GM21360 (cell line): Measurements from ENCODE around the gene MIER2.
"Not testable (repeated sequence)": the region's sequence is repeated elsewhere in the genome, so short reads cannot be mapped to it uniquely, and the experiment has no call there.

ENCODE experiments used
- ATAC-seq: cut with Tn5 transposase; IDR thresholded peaks from one replicate; pipeline ENCODE4 v1.9.1; 2021; ENCODE audit warnings: mild to moderate bottlenecking, moderate library complexity; ENCODE audit not compliant: unreplicated experiment

The MIER2 gene

DNA sequence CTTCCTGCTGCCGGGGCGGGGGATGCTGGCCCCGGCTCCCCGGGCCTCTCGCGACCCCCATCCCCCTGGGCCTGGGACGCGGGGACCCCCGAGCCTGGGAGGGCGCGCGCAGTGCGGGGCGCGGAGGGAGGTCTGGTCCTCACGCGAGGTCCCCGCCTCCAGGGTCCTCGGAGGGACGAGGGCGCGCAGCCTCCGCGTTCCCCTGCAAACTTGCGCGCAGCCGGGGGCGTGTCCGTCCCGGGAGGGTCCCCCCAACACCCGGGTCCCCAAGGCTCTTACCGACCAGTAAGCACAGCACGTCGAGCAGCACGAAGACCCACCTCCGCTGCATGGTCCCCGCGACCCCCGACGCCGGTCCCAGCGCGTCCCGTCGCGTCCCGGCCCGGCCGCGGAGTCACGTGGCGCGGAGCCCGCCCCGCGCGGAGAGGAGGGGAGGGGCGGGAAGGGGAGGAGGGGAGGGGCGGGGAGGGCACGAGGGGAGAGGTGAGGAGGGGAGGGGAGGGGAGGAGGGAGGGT, 53.5 kb downstream of the MIER2 start, which contains the start of gene PLPP2:
Gene PLPP2, minus strand, starts transcription at position 398 of the 516 bp plus-strand sequence. Its CDS starts 67 bp downstream, at position 331.
- ATAC-seq: no peak

DNA sequence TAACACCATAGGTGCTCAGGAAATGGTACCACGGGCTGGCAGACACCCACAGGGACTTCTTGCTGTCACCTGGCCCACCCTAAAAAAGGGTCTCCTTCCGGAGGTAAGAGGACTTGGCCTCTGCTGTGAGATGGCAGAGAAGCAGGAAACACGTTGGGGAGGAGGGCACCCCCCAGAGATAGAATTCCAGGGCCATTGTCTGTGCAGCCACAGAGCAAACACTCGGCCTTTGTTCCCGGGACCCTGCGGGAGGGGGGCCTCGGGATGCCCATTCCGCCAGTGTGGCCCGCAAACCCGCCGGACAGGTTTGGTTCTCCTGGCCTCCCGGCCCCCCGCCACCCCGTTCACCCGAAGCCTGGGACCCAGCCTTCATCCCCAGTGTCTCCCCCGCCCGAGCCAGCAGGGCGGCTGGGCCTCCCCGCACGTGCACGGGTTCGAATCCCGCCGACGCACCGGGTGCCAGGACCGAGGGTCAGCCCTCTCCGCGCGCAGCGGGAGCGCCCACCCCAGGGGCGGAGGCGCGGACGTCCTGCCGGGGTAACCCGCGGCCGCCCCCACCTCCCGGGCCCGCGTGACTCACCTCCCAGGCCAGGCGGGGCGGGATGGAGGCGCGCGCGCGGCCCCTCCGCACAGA, 54.1 kb downstream of the MIER2 start:
- ATAC-seq: no peak

- no peak for ATAC-seq
Measured at GRCh38 chr19:289651-290371, 54.8 kb downstream of the MIER2 start.

DNA sequence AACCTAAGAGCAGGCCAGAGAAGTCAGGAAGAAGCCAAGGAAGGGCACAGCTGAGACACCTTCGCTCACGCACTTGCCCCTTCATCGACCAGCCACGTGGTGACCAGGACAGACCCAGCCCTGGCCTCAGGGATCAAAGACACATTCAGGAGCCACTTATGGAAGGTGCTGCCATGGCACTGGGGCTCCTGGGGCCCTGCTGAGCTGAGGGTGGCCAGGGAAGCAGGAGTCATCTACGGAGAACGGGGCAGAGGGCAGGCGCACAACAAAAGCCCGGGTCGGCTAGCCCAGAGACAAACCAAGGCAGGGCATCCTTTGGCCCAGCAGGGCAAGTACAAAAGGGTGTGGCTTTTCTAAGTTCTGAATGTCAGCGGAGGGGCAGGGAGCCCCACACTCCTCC, 55.7 kb downstream of the MIER2 start:
- no peak for ATAC-seq

DNA sequence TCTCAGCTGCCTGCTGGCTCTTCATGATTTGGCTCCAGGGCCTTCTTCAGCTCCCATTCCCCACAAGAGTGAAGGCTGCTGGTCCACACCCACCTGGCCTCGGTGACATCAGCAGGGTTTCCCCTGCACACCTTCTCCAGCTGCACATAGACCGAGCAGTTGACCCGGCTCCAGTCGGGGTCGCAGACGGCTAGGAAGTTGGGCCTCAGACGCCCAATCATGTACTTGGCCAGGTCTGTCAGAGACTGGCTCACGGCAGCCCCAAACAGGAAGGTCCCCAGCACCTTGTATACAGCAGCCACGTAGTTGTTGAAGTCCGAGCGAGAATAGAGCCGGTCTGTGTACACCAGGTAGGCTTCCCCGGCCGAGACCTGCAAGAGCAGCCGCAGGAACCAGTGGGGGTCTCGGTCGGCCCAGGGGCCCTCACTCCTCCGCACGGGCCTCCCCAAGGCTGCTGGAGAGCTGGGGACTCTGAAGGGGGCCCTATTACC, 57.2 kb downstream of the MIER2 start:
- no peak for ATAC-seq

DNA sequence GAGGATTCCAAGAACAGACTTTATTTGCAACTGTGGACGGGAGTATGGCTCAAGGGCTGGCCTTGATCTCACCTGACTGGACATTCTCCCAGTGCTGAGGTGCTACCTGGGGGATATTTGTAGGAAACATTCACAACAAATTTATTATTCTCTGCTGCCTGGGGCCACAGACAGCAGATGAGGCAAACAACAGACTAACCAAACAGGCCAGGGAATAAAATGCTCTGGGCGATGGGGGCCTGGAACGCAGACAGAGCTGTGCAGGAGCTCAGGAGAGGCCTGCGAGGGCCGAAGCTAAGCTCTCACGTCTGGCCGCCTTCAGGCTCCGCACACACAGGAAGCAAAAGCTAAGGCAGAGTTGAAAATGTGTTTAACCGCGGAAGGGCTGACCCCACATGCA, 61.2 kb downstream of the MIER2 start:
- ATAC-seq: no peak

DNA sequence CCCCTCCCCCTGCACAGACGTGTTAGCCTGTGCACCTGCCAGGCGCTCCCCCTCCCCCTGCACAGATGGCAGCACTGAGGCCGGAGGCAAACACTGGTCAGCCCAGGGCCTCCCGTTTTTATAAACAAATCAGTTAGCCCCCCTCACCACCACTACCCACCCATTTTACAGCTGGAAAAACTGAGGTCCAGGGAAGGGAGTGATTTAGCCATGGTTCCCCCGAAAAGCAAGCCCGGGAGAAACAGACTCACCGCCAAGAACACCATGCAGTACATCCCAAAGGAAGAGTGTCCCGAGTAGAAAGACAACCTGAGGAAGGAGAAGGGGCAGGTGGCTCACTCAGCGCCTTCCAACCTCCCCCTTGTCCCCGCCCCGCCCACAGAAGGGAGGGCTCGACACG, 62.1 kb downstream of the MIER2 start:
- ATAC-seq: no peak

DNA sequence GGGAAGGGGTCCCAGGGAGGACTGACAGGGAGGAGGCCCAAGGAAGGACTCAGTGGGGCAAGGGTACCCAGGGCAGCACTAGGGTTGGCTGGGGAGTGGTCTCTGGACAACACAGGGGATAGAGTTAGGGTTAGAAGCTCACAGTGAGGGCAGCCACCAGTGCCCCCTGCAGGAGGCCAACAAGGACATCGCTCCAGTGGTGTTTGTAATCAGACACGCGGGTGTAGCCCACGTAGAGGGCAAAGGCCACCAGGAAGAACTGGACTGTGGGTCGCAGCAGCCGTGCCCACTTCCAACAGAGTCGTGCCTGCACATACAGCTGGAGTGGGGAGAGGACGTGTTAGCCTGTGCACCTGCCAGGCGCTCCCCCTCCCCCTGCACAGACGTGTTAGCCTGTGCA, 62.6 kb downstream of the MIER2 start:
- ATAC-seq: no peak

GRCh38 chr19:281156-281853, 63.3 kb downstream of the MIER2 start:
- no peak for ATAC-seq

GRCh38 chr19:280541-281009, 64.0 kb downstream of the MIER2 start:
- no peak for ATAC-seq

DNA sequence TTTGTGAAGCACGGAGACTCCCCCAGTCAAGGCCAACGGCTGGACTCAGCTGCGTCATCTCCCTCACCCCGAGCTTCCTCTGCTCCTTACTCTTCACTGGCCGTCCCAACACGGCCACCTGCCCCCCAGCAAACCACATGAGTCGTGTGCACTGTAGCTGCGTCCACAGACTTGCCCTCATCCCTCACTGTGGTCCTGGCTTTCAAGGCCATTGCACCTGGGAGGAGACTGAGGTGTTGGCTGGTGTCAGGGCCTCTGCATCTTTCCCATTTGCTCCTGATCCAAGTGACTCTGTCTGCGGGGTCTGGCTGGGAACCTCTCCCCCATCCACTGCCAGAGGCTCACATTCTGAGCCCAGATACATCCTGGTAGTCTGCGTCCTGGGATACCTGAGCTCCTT, 64.9 kb downstream of the MIER2 start:
- no peak for ATAC-seq

- ATAC-seq: no peak
Measured at GRCh38 chr19:279231-279630, 65.4 kb downstream of the MIER2 start.

- no peak for ATAC-seq
Measured at GRCh38 chr19:277581-278165, 66.9 kb downstream of the MIER2 start.

DNA sequence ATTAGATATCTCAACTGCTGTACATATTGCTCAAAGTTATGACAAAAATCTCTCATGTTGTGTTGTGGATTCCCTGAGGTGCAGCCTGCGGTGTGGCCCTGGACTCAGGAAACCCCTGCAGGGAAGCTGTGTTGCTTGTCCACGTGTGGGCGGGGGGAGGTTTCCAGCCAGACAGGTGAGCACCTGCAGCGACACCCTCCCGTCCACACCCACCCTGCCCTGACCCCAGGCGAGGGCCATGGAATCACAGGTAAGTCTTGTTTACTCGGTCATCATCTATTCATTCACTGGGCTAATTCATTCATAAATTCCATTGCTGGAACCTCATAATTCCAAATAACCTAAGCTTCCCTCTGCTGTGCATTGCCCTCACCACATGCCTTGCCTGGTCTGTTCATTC, 67.5 kb downstream of the MIER2 start:
- ATAC-seq: no peak

DNA sequence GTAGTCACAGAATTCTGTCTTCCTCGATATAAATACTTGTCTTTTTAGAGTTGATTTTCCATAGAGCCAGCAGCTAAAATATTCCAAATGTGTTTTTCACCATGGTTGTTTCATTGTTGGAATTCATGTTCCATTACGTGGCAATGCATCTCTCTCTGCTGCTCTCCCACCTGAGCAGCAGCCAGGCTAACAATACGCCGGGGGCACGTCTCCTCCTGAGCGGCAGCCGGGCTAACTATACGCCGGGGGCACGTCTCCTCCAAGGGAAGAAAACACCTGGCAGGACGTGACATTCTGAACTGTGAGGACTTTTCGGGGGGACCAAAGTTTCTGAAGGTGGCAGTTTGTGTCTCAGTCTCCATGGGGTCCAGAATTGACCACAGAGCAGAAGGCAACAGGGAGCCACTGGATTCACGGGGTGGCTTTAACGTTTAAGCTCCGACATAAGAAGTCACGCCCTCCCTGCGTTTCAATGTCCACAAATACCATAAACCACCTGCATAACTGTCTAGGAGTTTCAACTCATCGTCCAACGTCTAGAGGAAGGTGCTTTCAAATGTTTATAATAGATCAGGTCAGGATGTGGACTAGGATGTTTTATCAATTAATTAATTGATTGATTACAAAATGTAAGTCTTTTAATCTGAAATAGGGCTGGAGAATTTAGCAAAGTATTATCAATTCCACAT, 68.5 kb downstream of the MIER2 start:
- no peak for ATAC-seq

- no peak for ATAC-seq
Measured at GRCh38 chr19:275000-275399, 69.6 kb downstream of the MIER2 start.

DNA sequence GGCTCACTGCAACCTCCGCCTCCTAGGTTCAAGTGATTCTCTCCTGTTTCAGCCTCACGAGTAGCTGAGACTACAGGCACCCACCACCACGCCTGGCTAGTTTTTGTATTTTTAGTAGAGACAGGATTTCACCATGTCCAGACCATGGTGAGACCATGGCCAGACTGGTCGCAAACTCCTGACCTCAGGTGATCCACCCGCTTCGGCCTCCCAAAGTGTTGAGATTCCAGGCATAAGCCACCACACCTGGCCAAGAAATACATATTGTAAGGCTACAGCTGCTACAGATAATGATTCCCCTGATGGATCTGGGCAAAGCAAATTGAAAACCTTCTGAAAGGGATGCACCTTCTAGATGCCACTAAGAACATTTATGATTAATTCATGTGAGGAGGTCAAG, 71.2 kb downstream of the MIER2 start:
- no peak for ATAC-seq

DNA sequence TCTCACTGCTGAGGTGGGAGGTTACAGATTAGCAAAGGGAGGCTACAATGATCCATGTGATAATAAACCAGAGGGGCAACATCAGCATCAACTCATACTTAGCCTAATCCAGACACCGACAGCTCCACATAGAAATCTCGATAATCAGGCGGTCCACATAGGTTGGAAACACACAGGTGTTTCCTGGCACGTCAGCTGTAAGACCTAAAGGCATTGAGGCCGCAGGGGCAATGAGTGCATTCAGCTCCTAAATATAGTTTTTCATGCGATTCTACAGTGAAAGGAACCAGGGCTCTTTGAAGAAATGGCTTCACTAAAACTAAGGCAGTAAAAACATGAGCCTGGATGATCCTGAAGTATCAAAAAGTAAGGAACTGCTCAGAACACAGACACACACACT, 72.7 kb downstream of the MIER2 start:
- no peak for ATAC-seq

- not testable (repeated sequence) for ATAC-seq
Measured at GRCh38 chr19:270766-271318, 73.8 kb downstream of the MIER2 start.

GRCh38 chr19:269241-269640, 75.4 kb downstream of the MIER2 start:
- ATAC-seq: no peak
